Activated T-helper 1 cell treated with Interleukin-2 at 50 U/mL for 16 hours (primary cell): ENCODE results near the gene POGK.
"Not testable (repeated sequence)": the region's sequence is repeated elsewhere in the genome, so short reads cannot be mapped to it uniquely, and the experiment has no call there.

ENCODE experiments used
- DNase-seq: peaks from one replicate; pipeline ENCODE4 v3.0.0-alpha.2; 2020; ENCODE audit warnings: low read depth

Gene POGK, protein sequence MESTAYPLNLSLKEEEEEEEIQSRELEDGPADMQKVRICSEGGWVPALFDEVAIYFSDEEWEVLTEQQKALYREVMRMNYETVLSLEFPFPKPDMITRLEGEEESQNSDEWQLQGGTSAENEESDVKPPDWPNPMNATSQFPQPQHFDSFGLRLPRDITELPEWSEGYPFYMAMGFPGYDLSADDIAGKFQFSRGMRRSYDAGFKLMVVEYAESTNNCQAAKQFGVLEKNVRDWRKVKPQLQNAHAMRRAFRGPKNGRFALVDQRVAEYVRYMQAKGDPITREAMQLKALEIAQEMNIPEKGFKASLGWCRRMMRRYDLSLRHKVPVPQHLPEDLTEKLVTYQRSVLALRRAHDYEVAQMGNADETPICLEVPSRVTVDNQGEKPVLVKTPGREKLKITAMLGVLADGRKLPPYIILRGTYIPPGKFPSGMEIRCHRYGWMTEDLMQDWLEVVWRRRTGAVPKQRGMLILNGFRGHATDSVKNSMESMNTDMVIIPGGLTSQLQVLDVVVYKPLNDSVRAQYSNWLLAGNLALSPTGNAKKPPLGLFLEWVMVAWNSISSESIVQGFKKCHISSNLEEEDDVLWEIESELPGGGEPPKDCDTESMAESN

DNA sequence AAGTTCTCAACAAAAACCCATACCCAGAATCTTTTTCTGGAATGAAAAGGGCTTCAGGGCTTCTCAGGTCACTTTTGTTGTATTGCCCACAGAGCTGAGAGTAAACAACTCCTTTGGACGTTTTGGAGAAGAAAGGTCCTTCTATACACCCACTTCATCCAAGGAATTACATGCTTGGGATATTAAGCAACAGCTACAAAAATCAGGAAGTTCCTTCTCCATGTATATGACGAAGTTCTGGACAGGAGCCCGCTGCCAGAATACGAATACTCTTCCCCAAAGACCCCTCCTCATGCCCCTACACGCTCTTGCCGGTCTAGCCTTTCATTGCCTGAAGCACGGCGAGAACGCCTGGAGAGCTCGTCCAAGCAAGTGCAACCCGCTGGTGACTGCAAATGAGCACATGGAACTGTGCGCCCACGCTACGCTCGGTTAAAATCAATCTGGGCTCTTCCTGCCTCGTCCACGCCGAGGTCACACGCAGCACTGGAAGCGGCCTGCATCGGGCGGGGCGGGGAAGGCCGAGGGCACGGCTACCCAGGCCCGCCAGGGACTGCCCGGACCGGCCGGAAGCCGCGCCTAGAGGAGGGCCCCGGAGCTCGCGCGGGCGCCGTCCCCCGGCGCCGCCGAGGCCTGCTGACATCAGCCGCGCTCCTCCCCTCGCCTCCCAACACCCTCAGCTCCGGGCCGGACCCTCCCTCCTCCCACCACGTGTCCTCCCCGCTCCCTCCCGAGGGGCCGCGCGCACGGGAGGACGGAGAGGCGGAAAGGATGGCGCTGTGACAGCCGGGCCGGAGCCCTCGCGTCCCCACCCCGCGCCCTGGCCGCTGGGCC lies at the start of gene POGK:
TSS of gene POGK (plus strand) at position 710 of the 834 bp plus-strand sequence. CDS start 1,482 bp downstream, outside the sequence.
- DNase-seq: peak; percentile 73

DNA sequence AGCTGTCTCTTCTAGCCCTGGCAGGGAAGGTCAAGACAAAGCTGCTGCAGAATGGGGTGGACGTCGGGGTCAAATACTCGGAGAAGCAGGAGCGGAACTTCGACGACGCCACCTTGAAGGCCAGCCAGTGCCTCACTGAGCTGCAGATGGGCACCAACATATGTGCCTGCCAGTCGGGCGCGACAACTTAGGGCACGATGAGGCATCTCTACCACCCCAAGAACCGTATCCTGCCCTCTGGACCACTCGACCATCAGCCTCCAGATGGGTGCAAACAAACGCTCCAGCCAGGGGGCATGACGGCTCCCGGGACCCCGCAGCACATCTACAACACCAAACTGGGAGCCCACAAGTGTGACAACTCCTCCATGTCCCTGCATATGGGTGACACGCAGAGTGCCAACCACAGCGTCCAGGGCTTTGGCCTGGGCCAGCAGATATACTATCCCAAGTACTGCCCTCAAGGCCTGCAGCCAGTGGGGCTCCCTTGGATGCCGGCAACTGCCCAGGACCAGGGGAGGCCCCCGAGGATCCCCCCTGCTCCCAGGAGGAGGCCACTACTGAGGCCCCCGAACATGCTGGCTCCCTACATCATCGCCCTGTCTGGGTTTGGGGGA lies 42.5 kb upstream of the POGK start:
- no peak for DNase-seq

DNA sequence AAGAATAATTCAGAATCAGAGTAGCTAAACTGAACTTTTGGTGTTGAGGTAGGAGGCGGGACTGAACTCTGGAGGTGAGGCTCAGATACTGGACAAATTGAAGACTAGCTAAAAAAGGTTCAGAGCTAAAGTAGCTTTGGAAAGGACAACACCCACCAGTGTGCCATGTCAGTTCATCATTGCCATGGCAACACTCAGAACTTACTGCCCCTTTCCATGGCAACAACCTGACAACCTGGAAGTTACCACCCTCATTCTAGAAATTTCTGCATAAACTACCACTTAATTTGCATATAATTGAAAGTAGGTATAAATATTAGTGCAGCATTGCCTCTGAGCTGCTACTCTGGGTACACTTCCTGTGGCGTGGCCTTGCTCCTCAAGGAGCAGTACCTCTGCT lies 30.3 kb upstream of the POGK start:
- no peak for DNase-seq

DNA sequence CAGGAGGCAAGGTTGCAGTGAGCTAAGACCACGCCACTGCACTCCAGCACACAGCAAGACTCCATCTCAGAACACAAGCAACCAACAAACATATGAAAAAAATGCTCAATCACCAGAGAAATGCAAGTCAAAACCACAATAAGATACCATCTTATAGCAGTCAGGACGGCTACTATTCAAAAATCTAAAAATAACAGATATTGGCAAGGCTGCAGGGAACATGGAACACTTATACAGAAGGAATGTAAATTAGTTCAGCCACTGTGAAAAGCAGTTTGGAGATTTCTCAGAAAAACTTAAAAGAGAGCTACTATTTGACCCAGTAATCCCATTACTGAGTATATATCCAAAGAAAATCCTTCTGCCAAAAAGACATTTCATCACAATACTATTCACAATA lies 27.6 kb upstream of the POGK start:
- no peak for DNase-seq

DNA sequence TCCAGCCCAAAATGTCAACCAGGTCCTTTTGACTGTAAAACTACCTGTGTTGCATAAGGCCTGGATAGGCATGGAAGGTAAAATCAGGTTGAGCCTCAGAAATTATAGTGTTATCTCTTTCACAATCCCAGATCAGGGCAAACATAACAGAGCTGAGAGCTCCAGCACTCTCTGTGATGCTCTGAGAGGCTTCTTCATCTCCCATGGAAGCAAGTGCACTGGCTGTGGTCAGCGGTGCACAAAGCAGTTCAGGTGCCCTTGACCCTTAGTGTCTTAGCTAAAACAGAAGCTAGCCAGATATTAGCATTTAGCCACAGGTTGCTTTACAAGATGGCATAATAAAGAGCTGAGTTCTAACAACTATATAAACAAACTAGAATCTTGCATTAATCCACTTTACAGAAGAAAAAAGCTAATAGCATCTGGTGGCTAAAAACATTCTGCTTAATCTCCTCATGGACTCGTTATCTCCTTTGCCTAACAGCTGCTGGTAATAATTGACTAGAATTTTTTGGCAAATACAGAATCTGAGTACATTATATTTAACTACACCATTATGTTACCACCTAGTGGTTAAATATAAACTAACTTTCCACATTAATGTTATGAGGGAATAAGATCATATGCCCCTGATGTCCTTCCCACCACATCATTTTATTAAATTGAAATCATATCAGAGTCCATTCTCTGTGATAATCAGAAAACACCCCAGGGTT lies 25.6 kb upstream of the POGK start:
- no peak for DNase-seq

DNA sequence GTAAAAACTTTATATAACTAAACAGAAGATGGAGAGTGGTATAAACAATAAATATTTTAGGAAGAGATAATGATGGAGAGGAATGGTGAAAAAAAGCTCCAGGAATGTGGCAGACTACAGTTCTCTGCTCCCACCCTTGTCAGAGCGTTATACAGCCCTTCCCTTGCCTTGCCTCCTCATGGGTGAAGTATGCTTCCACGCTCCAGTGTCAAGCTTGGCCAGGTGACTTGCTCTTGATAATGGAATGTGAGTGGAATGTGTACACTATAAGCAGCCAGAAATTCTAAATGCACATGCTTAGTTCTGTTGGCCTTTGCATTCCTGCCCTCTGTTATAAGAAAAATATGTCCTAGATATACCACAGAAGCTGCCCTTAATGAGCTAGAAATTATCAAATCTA lies 24.7 kb upstream of the POGK start:
- DNase-seq: no peak

DNA sequence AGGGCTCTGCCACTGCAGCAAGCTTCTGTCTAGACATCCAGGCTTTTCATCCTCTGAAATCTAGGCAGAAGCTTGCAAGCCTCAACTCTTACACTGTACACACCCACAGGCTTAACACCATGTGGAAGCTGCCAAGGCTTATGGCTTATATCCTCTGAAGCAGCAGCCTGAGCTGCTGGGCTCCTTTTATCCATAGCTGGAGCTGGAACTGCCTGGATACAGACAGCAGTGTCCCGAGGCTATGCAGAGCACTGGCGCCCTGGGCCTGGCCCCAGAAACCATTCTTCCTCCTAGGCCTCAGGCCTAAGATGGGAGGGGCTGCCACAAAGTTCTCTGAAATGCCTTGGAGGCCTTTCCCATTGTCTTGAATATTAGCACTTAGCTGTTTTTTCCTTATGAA lies 19.3 kb upstream of the POGK start:
- no peak for DNase-seq

DNA sequence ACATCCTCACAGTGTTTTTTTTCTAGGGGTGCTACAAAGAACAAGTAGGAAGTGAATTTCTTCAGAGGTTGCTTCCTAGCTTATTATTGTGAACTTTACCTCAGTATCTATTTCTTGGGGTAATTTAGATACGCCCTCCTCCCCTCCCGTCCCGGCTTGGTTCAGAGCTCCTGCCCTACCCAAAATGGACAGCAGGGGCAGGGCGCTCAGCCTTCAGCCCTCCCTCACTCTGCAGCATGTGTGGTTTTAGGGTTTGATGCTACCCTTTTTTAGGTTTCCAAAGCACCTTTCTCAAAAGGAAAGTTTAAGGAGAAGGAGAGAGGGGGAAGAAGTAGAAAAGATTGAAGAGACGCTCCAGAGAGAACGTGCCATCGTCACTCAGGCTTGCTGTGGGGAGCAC lies 16.9 kb upstream of the POGK start:
- DNase-seq: no peak

DNA sequence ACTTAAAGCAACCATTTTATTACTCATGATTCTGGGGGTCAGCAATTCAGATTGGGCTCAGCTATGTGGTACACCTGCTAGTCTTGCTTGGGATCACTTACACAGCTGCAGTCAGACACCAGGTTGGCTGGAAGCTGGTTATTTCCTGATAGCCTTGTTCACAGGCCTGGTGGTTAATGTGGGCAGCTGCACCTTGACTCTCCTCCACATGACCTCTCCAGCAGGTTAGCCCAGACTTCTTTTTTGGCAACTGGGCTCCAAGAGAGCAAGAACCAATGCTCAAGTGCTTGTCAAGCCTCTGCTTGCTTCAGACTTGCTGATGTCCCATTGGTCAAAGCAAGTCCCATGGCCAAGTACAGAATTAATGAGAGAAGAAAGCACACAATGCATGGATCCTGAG lies 11.8 kb upstream of the POGK start:
- no peak for DNase-seq

DNA sequence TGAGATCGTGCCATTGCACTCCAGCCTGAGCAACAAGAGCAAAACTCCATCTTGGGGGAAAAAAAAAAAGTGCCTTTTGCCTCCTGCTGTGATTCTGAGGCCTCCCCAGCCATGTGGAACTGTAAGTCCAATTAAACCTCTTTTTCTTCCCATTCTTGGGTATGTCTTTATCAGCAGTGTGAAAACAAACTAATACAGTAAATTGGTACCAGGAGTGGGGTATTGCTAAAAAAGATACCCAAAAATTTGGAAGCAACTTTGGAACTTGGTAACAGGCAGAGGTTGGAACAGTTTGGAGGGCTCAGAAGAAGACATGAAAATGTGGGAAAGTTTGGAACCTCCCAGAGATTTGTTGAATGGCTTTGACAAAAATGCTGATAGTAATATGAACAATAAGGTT lies 9.5 kb upstream of the POGK start:
- not testable (repeated sequence) for DNase-seq

DNA sequence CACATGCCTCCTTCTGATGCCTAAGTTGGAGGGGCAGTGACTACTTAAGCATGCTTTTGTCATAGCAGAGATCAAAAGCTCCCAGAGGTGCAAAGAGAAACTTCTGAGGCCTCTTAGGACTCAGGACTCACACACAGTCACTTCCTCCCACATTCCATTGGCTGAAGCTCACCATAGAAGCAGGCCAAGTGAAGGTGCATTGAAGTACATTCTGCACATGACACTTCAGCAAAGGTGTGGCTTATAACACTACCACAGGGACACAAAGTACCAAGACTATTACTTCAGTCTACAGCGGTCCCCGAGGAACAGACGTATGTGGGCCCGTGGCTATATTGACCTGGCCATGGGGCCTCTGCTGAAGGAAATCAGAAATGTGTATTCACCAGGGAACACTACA lies 2.5 kb upstream of the POGK start:
- no peak for DNase-seq

DNA sequence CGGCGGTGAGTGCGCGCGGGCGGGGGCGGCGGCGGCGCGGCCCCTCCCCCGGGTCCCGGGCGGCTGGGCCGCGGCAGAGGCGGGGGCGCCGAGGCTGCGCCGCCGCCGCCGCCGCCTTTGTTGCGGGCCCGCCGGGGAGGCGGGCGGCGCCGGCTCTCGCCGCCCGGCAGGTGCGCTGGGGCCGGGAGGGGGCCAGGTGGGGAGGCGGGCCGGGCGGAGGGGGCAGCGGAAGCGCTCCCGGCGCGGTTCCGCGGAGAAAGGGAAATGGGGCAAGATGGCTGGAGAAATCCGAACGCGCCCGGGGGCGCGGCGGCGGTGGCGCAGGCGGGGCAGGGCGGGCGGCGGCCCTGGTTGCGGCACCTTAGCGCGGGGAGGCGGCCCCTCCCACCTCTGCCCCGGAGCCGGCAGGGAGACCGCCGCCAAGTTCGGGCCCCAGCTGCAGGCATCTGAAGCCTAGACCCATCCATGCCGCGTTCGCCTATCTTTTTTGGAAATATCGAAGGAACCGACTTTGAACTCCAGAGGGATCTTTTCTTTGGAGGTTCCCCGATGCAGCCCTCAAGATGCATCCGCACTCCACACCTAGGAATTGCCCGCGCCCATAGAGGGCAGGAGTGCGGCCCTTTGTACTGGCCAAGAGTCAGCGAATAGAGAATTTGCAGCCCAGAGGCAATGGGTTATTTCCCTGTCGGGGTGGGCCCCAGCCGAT lies 479 bp downstream of the POGK start:
- DNase-seq: peak; percentile 47

DNA sequence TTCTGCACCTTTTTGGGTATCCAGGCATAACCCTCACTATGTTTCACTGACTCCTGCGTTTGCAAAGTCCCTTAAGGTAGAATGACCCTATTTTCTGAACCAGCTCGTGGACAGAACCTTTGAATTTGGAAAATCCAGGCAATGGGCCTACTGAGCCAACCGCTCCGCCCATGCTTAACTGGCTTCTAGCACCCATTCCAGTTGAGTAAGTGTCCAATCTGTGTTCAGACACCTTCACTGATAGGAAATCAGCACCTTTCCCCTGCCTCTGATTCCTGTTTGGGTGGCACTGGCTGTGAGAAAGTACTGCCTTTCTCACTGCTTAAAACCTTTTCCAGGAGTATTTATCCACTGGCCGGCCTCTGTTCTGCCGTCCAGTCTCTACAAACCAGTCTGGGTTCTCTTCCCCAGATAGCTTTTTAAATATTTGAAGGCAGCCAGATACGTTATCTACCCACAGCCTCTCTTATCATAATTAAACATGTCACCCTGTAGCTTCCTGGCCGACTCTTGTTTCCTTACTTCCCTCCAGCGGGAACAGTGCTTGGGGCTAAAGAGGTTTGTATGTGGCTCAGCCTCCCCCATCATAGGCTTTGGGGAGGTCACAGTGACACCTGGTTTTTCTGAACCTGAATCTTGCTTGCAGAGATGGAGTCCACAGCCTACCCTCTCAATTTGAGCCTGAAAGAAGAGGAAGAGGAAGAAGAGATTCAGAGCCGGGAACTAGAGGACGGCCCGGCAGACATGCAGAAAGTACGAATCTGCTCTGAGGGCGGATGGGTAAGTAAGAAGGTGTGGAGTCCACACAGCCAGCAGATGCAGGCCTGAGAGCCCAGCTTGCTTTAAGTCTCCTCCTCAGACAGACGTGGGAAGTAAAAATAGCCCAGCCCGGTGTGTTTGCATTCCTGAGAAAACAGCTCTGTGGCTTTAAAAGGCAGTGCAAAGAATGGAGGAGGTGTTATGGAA lies 1.3 kb downstream of the POGK start:
- no peak for DNase-seq

DNA sequence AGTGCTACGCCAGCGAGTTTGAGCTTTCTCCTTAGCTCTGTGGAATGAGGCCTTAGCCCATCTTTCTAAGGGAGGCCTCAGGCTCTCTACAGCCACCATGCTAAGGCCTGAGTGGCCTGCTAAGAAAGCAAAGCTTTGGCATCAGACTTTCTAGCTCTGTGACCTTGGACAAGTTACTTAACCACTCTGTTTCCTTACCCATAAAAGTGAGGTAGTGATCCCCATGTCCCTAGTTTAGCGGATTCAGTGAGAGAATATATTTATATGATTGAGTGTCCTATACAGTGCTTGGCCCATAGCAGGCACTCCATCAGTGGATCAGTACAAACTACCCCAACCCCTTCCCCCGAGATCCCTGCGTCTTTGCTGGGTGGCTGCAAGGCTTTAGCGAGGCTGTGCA lies 4.0 kb downstream of the POGK start:
- no peak for DNase-seq

DNA sequence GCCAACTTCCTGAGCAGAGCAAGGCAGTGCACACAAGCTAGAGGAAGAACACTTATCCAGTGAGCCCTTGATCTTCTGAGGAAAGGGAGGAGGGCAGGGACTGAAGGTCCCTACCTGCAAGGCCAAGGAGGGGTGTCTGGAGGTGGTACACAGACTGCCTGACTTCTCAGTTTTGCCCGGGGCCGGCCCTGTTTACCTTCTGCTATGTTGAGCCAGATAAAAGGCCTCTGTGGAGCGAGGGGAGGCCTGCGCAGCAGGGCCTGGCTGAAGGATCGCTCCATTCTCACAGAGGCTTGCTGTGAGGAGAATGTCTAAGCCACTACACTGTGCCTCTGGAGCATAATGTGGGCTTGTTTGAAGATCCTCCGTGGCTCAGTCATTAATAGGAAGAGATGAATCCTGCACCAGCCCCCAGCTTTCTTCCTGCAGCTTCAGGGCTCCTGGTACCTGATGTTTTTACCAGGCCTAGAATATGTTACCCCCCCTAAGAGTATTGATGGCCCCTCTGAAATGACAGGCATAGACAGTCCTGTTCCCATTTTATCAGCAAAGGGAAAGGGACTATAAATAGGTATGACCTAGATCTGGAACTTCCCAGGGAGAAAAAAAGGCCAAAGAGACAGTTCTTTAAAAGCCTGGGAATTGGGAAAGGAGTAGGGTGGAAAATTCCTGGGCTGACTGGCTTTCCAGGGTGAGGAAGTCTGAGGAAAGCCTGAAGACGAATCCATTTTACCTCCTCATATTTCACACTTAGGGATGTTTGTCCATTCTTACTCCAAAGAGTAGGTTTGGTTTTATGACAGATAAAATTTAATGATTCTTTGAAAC lies 4.7 kb downstream of the POGK start:
- DNase-seq: no peak

DNA sequence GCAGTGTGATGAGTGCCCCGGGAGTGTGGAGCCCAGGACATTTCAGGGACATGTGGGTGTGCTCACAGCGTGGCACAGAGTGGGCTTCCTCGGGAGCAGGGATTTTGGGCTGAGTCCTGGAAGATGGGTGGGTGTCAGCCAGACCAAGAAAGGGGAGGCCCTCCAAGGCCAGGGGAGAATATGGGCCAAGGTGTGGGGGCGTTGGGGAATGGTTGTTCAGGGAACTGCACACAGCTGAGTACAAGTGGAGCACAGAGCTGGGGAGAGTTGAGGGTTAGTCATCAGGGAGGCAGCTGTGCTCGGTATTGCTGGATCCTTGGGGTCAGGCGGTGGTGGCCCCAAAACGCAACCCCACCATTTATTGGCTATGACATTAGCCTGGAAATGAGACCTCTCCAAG lies 5.5 kb downstream of the POGK start:
- DNase-seq: no peak

DNA sequence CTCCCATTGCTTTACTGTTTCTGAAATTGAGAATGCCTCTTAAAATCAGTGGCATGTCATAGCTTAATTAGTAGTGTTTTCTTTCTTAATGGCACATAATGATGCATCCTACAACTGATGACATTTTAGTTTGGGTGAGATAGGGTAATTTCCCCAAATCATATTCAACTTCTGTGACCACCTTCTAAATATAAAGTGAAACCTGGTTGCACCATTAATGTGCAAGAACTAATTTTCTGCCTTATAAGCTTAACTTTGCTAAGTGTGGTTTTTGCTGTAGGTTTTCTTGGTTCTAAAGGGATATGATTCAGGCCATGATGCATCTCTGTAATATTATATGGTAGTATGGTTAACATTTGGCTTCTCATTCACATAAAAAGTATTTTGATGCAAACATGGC lies 8.9 kb downstream of the POGK start:
- DNase-seq: no peak

DNA sequence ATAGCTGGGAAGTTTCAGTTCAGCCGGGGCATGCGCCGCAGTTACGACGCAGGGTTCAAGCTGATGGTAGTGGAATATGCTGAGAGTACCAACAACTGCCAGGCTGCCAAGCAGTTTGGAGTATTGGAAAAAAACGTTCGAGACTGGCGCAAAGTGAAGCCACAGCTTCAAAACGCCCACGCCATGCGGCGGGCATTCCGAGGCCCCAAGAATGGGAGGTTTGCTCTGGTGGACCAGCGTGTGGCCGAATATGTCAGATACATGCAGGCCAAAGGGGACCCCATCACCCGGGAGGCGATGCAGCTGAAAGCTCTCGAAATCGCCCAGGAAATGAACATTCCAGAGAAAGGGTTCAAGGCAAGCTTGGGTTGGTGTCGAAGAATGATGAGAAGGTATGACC lies 9.9 kb downstream of the POGK start:
- no peak for DNase-seq

DNA sequence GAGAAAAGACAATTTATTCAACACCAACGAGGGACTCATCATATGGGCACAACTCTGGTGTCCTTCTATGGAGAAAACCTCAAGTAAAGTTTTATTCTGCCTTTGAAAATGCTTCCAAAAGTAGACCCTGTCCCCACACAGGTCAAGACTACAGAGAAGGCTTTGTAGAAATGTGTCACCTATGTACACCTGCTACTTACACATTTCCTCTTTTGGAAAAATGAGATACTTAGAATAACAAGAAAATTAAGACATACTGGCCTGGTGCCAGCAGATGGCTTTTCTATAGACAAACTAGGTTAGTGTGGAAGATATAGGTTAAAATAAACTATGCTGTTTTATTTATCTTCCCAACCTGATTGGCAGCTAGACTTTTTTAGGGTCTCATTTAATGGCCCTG lies 13.6 kb downstream of the POGK start:
- DNase-seq: no peak
